GM12891 (cell line): ENCODE results near the gene SSX5.
"Not testable (repeated sequence)": the region's sequence is repeated elsewhere in the genome, so short reads cannot be mapped to it uniquely, and the experiment has no call there.

Source experiments
- POLR2A ChIP-seq: IDR thresholded peaks from 2 replicates; pipeline ENCODE4 v1.6.1; 2011; ENCODE audit warnings: low read depth, low read length, control low read depth
- POLR2AphosphoS5 ChIP-seq: IDR thresholded peaks from 2 replicates; pipeline ENCODE4 v1.6.1; 2011; ENCODE audit warnings: low read depth, low read length, control low read depth
- TAF1 ChIP-seq: IDR thresholded peaks from 2 replicates; pipeline ENCODE4 v1.6.1; 2011; ENCODE audit warnings: low read depth, low read length, control low read depth

DNA sequence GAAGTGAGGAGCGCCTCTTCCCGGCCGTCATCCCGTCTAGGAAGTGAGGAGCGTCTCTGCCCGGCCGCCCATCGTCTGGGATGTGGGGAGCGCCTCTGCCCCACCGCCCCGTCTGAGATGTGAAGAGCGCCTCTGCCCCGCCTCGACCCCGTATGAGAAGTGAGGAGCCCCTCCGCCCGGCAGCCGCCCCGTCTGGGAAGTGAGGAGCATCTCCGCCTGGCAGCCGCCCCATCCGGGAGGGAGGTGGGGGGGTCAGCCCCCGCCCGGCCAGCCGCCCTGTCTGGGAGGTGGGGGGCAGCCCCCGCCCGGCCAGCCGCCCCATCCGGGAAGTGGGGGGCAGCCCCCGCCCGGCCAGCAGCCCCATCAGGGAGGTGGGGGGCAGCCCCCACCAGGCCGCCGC lies 57.5 kb downstream of the SSX5 start:
- not testable (repeated sequence) for TF ChIP-seq POLR2A, POLR2AphosphoS5, TAF1
